Subcutaneous adipose tissue (tissue), 4 donors: ENCODE measurements around the gene EFCAB6. TPM values are rescaled to one million over a fixed set of nuclear protein-coding genes. Genes with fewer than 3 reads are reported as not detected.

Experiments used
- CTCF ChIP-seq: fragments of 450-650 bp; IDR thresholded peaks from one replicate; pipeline ENCODE4 v1.5.1; 2016; ENCODE audit warnings: low read depth, mild to moderate bottlenecking, control low read depth, antibody characterized with exemption, moderate library complexity
- total RNA-seq, 4 donors: library from RNA; depleted of rRNA; stranded (reverse); fragments of >200 nt; gene quantifications; one replicate each; pipeline ENCODE4 v1.1.0, GENCODE V29; 2016

The EFCAB6 gene
- total RNA-seq, 4 donors from 2014 or later, result 2.1 to 4.0 (median 2.4) TPM

- no peak for TF ChIP-seq CTCF
These were observed 68.0 kb downstream of the EFCAB6 start for GRCh38 chr22:43743929-43744643.

DNA sequence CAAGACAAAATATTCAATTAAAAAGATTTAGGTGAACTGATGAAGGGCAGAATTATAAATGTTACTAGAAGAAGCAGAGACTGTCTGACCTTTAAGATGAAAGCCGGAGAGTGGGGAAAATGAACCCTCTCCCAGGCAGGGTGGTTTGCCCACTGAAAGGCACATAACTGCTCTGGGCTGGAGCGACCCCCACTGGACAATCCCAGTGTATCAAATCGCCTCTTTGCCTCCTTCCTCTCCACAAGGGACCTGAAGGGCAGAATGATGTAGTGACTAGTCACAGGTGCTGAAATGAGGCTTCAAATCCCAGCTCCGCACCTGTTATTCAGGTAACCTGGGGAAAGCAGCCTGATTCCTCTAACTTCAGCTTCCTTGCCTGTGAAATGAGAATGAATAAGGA is 69.0 kb downstream of the EFCAB6 start:
- TF ChIP-seq CTCF, result no peak

GRCh38 chr22:43742154-43742950 is 69.8 kb downstream of the EFCAB6 start:
- no peak for TF ChIP-seq CTCF

DNA sequence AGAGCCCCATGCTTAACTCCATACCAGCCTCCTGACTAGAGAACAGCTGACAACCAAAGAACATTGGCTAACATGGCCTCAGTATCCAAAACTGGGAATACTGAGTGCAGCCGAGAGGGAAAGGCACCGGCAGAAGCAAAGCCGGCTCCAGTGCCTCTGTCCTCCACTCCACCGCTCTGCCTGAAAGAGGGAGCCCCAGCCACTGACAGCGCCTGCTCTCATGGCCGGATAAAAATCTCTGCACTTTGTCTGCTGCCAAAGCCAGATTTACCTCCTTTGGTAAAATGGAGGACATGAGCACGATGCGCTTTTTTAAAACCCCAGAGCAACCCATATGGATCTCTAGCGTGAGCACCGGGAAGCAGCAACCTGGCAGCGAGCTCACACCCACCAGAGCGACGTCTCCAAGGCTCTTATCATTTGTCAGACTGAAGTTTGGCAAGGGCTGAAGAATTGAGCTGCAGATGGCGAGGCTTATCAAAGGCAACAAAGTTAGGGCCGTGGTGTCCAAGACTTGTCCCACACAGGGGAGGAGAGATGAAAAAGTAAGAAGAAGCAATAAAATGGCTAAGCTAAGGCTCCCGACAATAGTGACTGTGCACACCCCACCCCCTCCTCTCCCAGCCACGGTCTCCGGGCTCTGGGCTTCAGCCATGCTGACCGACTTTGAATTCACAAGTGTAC is 71.4 kb downstream of the EFCAB6 start:
- no peak for TF ChIP-seq CTCF

- TF ChIP-seq CTCF, result no peak
These were observed 72.2 kb downstream of the EFCAB6 start for GRCh38 chr22:43739851-43740379.

GRCh38 chr22:43737150-43737828 is 74.8 kb downstream of the EFCAB6 start:
- TF ChIP-seq CTCF, result no peak
